Upper lobe of right lung (tissue), 1 donor: ENCODE results near the gene SLC46A1. TPM values are rescaled to one million over a fixed set of nuclear protein-coding genes. Genes with fewer than 3 reads are reported as not detected.

ENCODE experiments used
- ATAC-seq: fragments of 200-7000 bp; cut with Tn5 transposase; one replicate; pipeline ENCODE4 v1.9.1; 2020; ENCODE audit warnings: mild to moderate bottlenecking, moderate library complexity
- DNase-seq: peaks from one replicate; pipeline ENCODE4 v3.0.0-alpha.2; 2020
- H3K27ac ChIP-seq: fragments of 200-600 bp; one replicate; pipeline ENCODE4 v1.8.0; 2022
- H3K27me3 ChIP-seq: fragments of 200-600 bp; one replicate; pipeline ENCODE4 v1.8.0; 2022; ENCODE audit warnings: mild to moderate bottlenecking
- H3K36me3 ChIP-seq: fragments of 200-600 bp; one replicate; pipeline ENCODE4 v1.8.0; 2022
- H3K4me1 ChIP-seq: fragments of 200-600 bp; one replicate; pipeline ENCODE4 v1.8.0; 2022
- H3K4me3 ChIP-seq: fragments of 200-600 bp; one replicate; pipeline ENCODE4 v1.8.0; 2022; ENCODE audit warnings: mild to moderate bottlenecking
- H3K9me3 ChIP-seq: fragments of 200-600 bp; one replicate; pipeline ENCODE4 v1.8.0; 2022
- CTCF ChIP-seq: fragments of 200-600 bp; IDR thresholded peaks from one replicate; pipeline ENCODE4 v1.8.0; 2022; ENCODE audit warnings: antibody characterized with exemption
- intact Hi-C: fragments of 100-400 bp; cut with DNase I; formaldehyde crosslinking; loops from one replicate; pipeline ENCODE4 v1.11.0; 2022
- total RNA-seq: library from RNA; stranded (reverse); fragmentation: NEBNext Ultra II Directional; extraction: Animal tissue kit (Norgen Biotek cat#: 25700); gene quantifications from one replicate; pipeline ENCODE4 v1.2.1, GENCODE V29; 2021
- donor health status: DM: no; HTN: yes; CAD: no; lungs with severe emphysema.

SLC46A1 gene
- total RNA-seq, 1 donor from 2014 or later: 17.0 TPM

- H3K36me3 ChIP-seq: peaks cover 67% of the 10 kb centered on the region
- H3K9me3 ChIP-seq: no peaks in the 10 kb centered on the region
- ATAC-seq (no peak), DNase-seq (no peak)
- H3K4me3 ChIP-seq: peak overlapping the region; percentile 99
- H3K27me3 ChIP-seq: no peaks in the 10 kb centered on the region
- peaks cover 22% of the 10 kb centered on the region for H3K4me1 ChIP-seq
- no peak for TF ChIP-seq CTCF
- intact Hi-C loops: no loop called here
- peak overlapping the region; percentile 93 for H3K27ac ChIP-seq
Observed at GRCh38 chr17:28357901-28358197, 48.2 kb downstream of the SLC46A1 start.

GRCh38 chr17:28357061-28357900 lies 48.7 kb downstream of the SLC46A1 start, which contains the start of gene POLDIP2:
TSS of gene POLDIP2 (minus strand) at chr17:28357527. CDS start at chr17:28357448, 79 bp downstream.
- peak within 1 kb of the TSS; percentile 99 for H3K4me3 ChIP-seq
- peak; percentile 8 for TF ChIP-seq CTCF
- ATAC-seq (peak; percentile 99), DNase-seq (peak; percentile 97)
- peaks cover 22% of the 10 kb centered on the region for H3K4me1 ChIP-seq
- H3K27me3 ChIP-seq: no peaks in the 10 kb centered on the region
- H3K27ac ChIP-seq: peak within 1 kb of the TSS; percentile 93
- intact Hi-C loops: no loop called here
- H3K36me3 ChIP-seq: peaks cover 67% of the 10 kb centered on the region
- no peaks in the 10 kb centered on the region for H3K9me3 ChIP-seq

DNA sequence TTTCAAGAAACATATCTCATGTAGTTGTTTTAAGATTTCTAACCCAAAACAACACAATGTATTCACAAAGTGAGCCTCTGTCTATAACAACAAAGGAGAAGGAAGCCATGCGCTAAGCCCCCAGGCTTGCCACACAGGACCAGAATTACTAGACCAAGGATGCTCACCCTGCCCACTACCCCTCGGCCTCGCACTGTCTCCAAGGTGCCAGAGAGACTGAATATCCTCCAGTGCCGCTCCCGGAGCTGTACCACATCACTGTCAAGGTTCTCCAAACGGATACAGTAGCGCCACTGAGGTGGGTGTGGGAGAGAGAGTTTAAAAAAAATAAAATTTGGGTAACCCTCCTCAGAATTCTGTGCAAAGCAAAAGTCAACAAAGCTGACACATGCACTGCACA lies 55.7 kb downstream of the SLC46A1 start:
- Histone ChIP-seq H3K9me3 (no peaks in the 10 kb centered on the region), H3K27ac (no peak overlapping the region), H3K4me3 (no peak overlapping the region), H3K27me3 (no peaks in the 10 kb centered on the region), H3K4me1 (peaks cover 15% of the 10 kb centered on the region), H3K36me3 (peaks cover 100% of the 10 kb centered on the region)
- ATAC-seq (no peak), DNase-seq (peak; percentile 19)
- intact Hi-C loops: no loop called here
- TF ChIP-seq CTCF: no peak

DNA sequence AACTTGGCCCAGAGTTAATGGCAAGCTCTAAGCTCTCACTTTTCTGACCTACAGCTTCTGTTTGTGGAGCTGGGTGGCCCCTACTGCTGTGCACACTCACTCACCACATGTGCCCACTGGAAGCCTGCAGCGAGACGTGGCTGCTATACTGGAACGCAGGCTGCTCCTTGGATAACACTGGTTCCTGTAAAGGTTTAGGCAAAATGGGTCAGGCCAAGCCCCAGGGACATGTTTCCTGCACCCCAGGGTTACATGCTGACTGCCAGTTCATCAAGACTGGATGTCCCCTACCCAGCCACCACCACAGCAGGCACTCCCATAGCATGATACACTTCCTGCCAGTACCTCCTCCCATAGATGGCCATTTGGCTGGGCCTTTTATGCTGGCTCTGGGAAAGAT lies 57.0 kb downstream of the SLC46A1 start:
- H3K4me3 ChIP-seq: no peak overlapping the region
- no peaks in the 10 kb centered on the region for H3K9me3 ChIP-seq
- intact Hi-C loops: no loop called here
- no peaks in the 10 kb centered on the region for H3K27me3 ChIP-seq
- no peak overlapping the region for H3K27ac ChIP-seq
- peaks cover 100% of the 10 kb centered on the region for H3K36me3 ChIP-seq
- DNase-seq (peak; percentile 25), ATAC-seq (no peak)
- no peak for TF ChIP-seq CTCF
- peaks cover 15% of the 10 kb centered on the region for H3K4me1 ChIP-seq

GRCh38 chr17:28347261-28347891 lies 58.6 kb downstream of the SLC46A1 start:
- H3K4me1 ChIP-seq: peaks cover 15% of the 10 kb centered on the region
- TF ChIP-seq CTCF: no peak
- H3K27me3 ChIP-seq: no peaks in the 10 kb centered on the region
- peak overlapping the region; percentile 26 for H3K27ac ChIP-seq
- no peaks in the 10 kb centered on the region for H3K9me3 ChIP-seq
- peak; percentile 60 for DNase-seq
- H3K36me3 ChIP-seq: peaks cover 100% of the 10 kb centered on the region
- no peak for ATAC-seq
- no peak overlapping the region for H3K4me3 ChIP-seq
- intact Hi-C loops: no loop called here
